Astrocyte (in vitro differentiated cells and primary cell): ENCODE data around the gene MAPKBP1.

Experiments
- EZH2 ChIP-seq: IDR thresholded peaks from 2 replicates; pipeline ENCODE4 v1.6.1; 2012; ENCODE audit warnings: mild to moderate bottlenecking, low read length, inconsistent platforms; ENCODE audit not compliant: insufficient read depth
- TF ChIP-seq, protein P1 (sequence below): IDR thresholded peaks from 2 replicates; pipeline ENCODE4 v1.5.1; 2011; ENCODE audit warnings: low read depth, mild to moderate bottlenecking, inconsistent platforms, low read length, moderate library complexity; ENCODE audit not compliant: insufficient read depth

- TF ChIP-seq, protein P1, sequence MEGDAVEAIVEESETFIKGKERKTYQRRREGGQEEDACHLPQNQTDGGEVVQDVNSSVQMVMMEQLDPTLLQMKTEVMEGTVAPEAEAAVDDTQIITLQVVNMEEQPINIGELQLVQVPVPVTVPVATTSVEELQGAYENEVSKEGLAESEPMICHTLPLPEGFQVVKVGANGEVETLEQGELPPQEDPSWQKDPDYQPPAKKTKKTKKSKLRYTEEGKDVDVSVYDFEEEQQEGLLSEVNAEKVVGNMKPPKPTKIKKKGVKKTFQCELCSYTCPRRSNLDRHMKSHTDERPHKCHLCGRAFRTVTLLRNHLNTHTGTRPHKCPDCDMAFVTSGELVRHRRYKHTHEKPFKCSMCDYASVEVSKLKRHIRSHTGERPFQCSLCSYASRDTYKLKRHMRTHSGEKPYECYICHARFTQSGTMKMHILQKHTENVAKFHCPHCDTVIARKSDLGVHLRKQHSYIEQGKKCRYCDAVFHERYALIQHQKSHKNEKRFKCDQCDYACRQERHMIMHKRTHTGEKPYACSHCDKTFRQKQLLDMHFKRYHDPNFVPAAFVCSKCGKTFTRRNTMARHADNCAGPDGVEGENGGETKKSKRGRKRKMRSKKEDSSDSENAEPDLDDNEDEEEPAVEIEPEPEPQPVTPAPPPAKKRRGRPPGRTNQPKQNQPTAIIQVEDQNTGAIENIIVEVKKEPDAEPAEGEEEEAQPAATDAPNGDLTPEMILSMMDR, result no peak
- no peak for TF ChIP-seq EZH2
These were observed 954 bp upstream of the MAPKBP1 start for GRCh38 chr15:41773332-41773728.
